Activated T-helper 9 cell treated with anti-CD3 and anti-CD28 coated beads, Interleukin-2, amount 50 U/mL, for 16 hours (primary cell): Measurements from ENCODE around the gene EVC.
"Not testable (repeated sequence)": the region's sequence is repeated elsewhere in the genome, so short reads cannot be mapped to it uniquely, and the experiment has no call there.

ENCODE experiments used
- DNase-seq: peaks from one replicate; pipeline ENCODE4 v3.0.0-alpha.2; 2020; ENCODE audit warnings: low read depth

Gene EVC

GRCh38 chr4:5843573-5844530 is 132.9 kb downstream of the EVC start:
- DNase-seq, result no peak

- DNase-seq, result no peak
Observed at GRCh38 chr4:5845035-5845905, 134.3 kb downstream of the EVC start.

- no peak for DNase-seq
Observed at GRCh38 chr4:5851637-5852301, 140.8 kb downstream of the EVC start.

- DNase-seq, result no peak
Observed at GRCh38 chr4:5852523-5853202, 141.7 kb downstream of the EVC start.

GRCh38 chr4:5854929-5855328 is 143.9 kb downstream of the EVC start:
- DNase-seq, result no peak

- DNase-seq, result not testable (repeated sequence)
Observed at GRCh38 chr4:5856362-5856761, 145.4 kb downstream of the EVC start.

- DNase-seq, result no peak
Observed at GRCh38 chr4:5857199-5857598, 146.2 kb downstream of the EVC start.

- DNase-seq, result no peak
Observed at GRCh38 chr4:5858020-5858769, 147.2 kb downstream of the EVC start.

- no peak for DNase-seq
Observed at GRCh38 chr4:5863461-5864113, 152.6 kb downstream of the EVC start.
